A673 (cell line): ENCODE measurements around the gene WDFY4. TPM values are rescaled to one million over a fixed set of nuclear protein-coding genes. Genes with fewer than 3 reads are reported as not detected.

ENCODE experiments used
- BruUV-seq: library from RNA; stranded (reverse); fragments of 400-500 nt; replicated peaks from 2 replicates; lab custom pipeline; 2021; lab: Mats Ljungman, UMichigan
- CTCF ChIA-PET: fragments of 300-600 bp; sonication (Branson Sonifier 250); formaldehyde crosslinking; loops from one replicate; lab custom pipeline; 2022; ENCODE audit warnings: antibody characterized with exemption; lab: Charles Lee
- POLR2A ChIA-PET: fragments of 300-600 bp; sonication (Branson Sonifier 250); formaldehyde crosslinking; loops from one replicate; lab custom pipeline; 2022; ENCODE audit warnings: antibody characterized with exemption; ENCODE audit not compliant: low non-redundant PET; lab: Charles Lee
- DNase-seq: peaks from one replicate; pipeline ENCODE4 v3.0.0-alpha.2; 2015; ENCODE audit warnings: low spot score
- H3K27ac ChIP-seq: fragments of 200-600 bp; sonication (generic); 2 replicates; pipeline ENCODE4 v1.5.1; 2016; ENCODE audit warnings: mixed run types, low read depth, mild to moderate bottlenecking, mixed read lengths, antibody characterized with exemption, low read length; ENCODE audit not compliant: poor library complexity, severe bottlenecking
- H3K27me3 ChIP-seq: fragments of 200-600 bp; sonication (generic); replicated peaks from 2 replicates; pipeline ENCODE4 v1.6.1; 2017; ENCODE audit warnings: mixed run types, low read depth, mild to moderate bottlenecking, mixed read lengths, antibody characterized with exemption, low read length; ENCODE audit not compliant: insufficient read depth, poor library complexity
- H3K36me3 ChIP-seq: fragments of 200-600 bp; sonication (generic); 2 replicates; pipeline ENCODE4 v1.6.1; 2016; ENCODE audit warnings: mixed run types, mild to moderate bottlenecking, mixed read lengths, antibody characterized with exemption, low read length; ENCODE audit not compliant: insufficient read depth, poor library complexity, severe bottlenecking
- H3K4me1 ChIP-seq: fragments of 200-600 bp; sonication (generic); 2 replicates; pipeline ENCODE4 v1.6.1; 2017; ENCODE audit warnings: mixed run types, mild to moderate bottlenecking, mixed read lengths, antibody characterized with exemption, low read length; ENCODE audit not compliant: insufficient read depth, poor library complexity, severe bottlenecking
- H3K4me3 ChIP-seq: fragments of 200-600 bp; sonication (generic); 2 replicates; pipeline ENCODE4 v1.5.1; 2016; ENCODE audit warnings: low read depth, mixed run types, mild to moderate bottlenecking, mixed read lengths, low read length; ENCODE audit not compliant: poor library complexity, severe bottlenecking
- H3K9me3 ChIP-seq: fragments of 200-600 bp; sonication (generic); 2 replicates; pipeline ENCODE4 v1.6.1; 2016; ENCODE audit warnings: mixed run types, low read depth, mild to moderate bottlenecking, mixed read lengths, antibody characterized with exemption, low read length; ENCODE audit not compliant: poor library complexity, severe bottlenecking
- CTCF ChIP-seq: fragments of 300-800, 200-600 bp; sonication (generic); conservative IDR thresholded peaks from 2 replicates; pipeline ENCODE4 v1.5.1; 2017; ENCODE audit warnings: low read depth, mild to moderate bottlenecking, antibody characterized with exemption, low read length, moderate library complexity, mixed read lengths
- EZH2 ChIP-seq: fragments of 200-600 bp; sonication (generic); IDR thresholded peaks from 2 replicates; pipeline ENCODE4 v1.6.1; 2017; ENCODE audit warnings: borderline replicate concordance, low read depth, mild to moderate bottlenecking, mixed read lengths, antibody characterized with exemption, low read length; ENCODE audit not compliant: poor library complexity, severe bottlenecking
- intact Hi-C: fragments of 100-400 bp; cut with micrococcal nuclease; formaldehyde crosslinking; loops from one replicate; pipeline ENCODE4 v1.10.0; 2022; ENCODE audit not compliant: unreplicated experiment
- total RNA-seq: library from RNA; stranded (reverse); gene quantifications from 2 replicates; pipeline ENCODE4 v1.2.3, GENCODE V29; 2021

Gene WDFY4
- total RNA-seq, 1 experiment from 2014 or later: not detected

- BruUV-seq: no TSS peak
- H3K9me3 ChIP-seq: no peaks in the 10 kb centered on the region
- peaks cover 28% of the 10 kb centered on the region for H3K27me3 ChIP-seq
- no peak for TF ChIP-seq EZH2
- no peak for TF ChIP-seq CTCF
- H3K4me1 ChIP-seq: no peaks in the 10 kb centered on the region
- intact Hi-C loops: loop anchor here (2.0 to 10.0 kb wide), 2 partner anchors 209 to 751 kb away; no protein-coding TSS in a partner anchor
- DNase-seq: no peak
- POLR2A ChIA-PET: interaction anchor here (0.6 kb wide), 1 partner anchor 96 kb away, joined by 3 read pairs; no protein-coding TSS in a partner anchor
- no peaks in the 10 kb centered on the region for H3K36me3 ChIP-seq
- no peak overlapping the region for H3K4me3 ChIP-seq
- CTCF ChIA-PET: no interaction called here
- H3K27ac ChIP-seq: no peak overlapping the region
Observed at GRCh38 chr10:48653944-48654698, 30.6 kb upstream of the WDFY4 start.

GRCh38 chr10:48655411-48656240 lies 29.0 kb upstream of the WDFY4 start:
- intact Hi-C loops: loop anchor here (1.0 to 10.0 kb wide), 4 partner anchors 88 to 749 kb away; no protein-coding TSS in a partner anchor
- H3K27ac ChIP-seq: no peak overlapping the region
- BruUV-seq: no TSS peak
- ChIA-PET POLR2A (no interaction called here), CTCF (interaction anchor here (0.5 to 1.6 kb wide), 13 partner anchors 17 to 815 kb away, joined by 3 to 12 read pairs (median 4); no protein-coding TSS in a partner anchor)
- H3K9me3 ChIP-seq: no peaks in the 10 kb centered on the region
- H3K4me3 ChIP-seq: peak overlapping the region; percentile 31
- H3K36me3 ChIP-seq: no peaks in the 10 kb centered on the region
- no peak for TF ChIP-seq CTCF
- TF ChIP-seq EZH2: no peak
- peaks cover 34% of the 10 kb centered on the region for H3K27me3 ChIP-seq
- no peaks in the 10 kb centered on the region for H3K4me1 ChIP-seq
- DNase-seq: no peak

- Histone ChIP-seq H3K27me3 (peaks cover 33% of the 10 kb centered on the region), H3K27ac (no peak overlapping the region), H3K4me1 (no peaks in the 10 kb centered on the region), H3K36me3 (no peaks in the 10 kb centered on the region), H3K9me3 (no peaks in the 10 kb centered on the region), H3K4me3 (peak overlapping the region; percentile 31)
- peak; percentile 74 for TF ChIP-seq CTCF
- TF ChIP-seq EZH2: no peak
- DNase-seq: peak; percentile 86
- no TSS peak for BruUV-seq
- intact Hi-C loops: loop anchor here (1.0 to 10.0 kb wide), 4 partner anchors 89 to 748 kb away; no protein-coding TSS in a partner anchor
- ChIA-PET POLR2A (no interaction called here), CTCF (interaction anchor here (0.5 to 1.6 kb wide), 20 partner anchors 18 to 854 kb away, joined by 3 to 12 read pairs (median 4); no protein-coding TSS in a partner anchor)
Observed at GRCh38 chr10:48656241-48656913, 28.3 kb upstream of the WDFY4 start.
